D721Med (cell line): ENCODE results near the gene TPO.

Experiments
- DNase-seq: peaks from one replicate; pipeline ENCODE4 v3.0.0; 2011; ENCODE audit warnings: low spot score; ENCODE audit not compliant: insufficient read length
- FAIRE-seq: peaks from 2 replicates; lab custom pipeline; 2011; peaks lifted over from hg19 to GRCh38; lab: Jason Lieb, UNC
- TF ChIP-seq, protein P1 (sequence below): IDR thresholded peaks from 2 replicates; pipeline ENCODE4 v1.5.1; 2012; ENCODE audit warnings: mild to moderate bottlenecking, control low read depth; ENCODE audit not compliant: insufficient read depth; ENCODE audit errors: missing control alignments

TPO gene

DNA sequence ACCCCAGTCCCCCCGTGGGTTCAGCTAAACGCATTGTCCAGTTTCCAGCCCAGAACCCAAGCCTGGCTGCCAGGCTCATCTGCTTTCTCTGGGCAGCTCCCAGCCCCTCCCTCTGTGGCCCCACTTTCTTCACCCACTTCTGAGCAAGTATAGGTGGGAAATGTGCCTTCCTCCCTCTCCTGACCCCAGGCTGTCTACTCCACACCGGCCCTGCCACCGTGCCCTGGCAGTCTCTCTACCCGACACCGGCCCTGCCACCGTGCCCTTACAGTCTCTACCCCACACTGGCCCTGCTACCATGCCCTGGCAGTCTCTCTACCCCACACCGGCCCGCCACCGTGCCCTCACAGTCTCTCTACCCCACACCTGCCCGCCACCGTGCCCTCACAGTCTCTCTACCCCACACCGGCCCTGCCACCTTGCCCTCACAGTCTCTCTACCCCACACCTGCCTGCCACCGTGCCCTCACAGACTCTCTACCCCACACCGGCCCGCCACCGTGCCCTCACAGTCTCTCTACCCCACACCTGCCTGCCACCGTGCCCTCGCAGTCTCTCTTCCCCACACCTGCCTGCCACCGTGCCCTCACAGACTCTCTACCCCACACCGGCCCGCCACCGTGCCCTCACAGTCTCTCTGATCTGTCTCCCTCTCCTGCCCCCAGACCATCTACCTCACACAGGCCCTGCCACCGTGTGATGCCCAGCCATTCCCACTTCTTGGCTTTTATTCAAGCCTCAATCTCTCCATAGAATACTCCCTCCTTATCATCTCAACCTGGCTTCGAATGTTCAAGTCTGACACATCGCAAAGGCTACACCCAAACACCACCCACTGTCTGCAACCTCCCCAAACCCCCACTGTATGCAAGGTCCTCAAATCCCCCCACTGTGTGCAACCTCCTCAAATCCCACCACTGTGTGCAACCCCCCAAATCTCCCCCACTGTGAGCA is 108.9 kb downstream of the TPO start:
- DNase-seq = no peak
- FAIRE-seq = no peak
- TF ChIP-seq, protein P1, sequence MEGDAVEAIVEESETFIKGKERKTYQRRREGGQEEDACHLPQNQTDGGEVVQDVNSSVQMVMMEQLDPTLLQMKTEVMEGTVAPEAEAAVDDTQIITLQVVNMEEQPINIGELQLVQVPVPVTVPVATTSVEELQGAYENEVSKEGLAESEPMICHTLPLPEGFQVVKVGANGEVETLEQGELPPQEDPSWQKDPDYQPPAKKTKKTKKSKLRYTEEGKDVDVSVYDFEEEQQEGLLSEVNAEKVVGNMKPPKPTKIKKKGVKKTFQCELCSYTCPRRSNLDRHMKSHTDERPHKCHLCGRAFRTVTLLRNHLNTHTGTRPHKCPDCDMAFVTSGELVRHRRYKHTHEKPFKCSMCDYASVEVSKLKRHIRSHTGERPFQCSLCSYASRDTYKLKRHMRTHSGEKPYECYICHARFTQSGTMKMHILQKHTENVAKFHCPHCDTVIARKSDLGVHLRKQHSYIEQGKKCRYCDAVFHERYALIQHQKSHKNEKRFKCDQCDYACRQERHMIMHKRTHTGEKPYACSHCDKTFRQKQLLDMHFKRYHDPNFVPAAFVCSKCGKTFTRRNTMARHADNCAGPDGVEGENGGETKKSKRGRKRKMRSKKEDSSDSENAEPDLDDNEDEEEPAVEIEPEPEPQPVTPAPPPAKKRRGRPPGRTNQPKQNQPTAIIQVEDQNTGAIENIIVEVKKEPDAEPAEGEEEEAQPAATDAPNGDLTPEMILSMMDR = no peak

DNA sequence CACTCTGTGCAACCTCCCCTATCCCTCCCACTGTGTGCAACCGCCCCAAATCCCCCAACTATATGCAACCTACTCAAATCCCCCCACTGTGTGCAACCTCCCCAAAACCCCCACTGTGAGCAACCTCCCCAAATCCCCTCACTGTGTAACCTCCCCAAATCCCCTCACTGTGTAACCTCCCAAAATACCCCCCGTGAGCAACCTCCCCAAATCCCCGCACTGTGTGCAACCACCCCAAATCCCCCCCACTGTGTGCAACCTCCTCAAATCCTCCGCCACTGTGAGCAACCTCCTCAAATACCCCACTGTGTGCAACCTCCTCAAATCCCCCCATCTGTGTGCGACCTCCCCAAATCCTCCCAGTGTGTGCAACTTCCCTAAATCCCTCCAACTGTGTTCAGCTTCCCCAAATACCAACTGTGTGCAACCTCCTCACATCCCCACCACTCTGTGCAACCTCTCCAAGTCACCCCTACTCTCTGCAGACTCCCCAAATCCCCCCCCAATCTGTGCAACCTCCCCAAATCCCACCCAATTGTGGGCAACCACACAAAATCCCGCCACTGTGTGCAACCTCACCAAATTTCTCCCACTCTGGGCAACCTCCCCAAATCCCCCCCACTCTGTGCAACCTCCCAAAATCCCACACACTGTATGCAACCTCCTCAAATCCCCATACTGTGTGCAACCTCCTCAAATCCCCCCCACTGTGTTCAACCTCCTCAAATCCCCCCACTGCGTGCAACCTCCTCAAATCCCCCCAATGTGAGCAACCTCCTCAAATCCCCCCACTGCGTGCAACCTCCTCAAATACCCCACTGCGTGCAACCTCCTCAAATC is 114.1 kb downstream of the TPO start:
- DNase-seq (no peak), FAIRE-seq (no peak)
- TF ChIP-seq, protein P1 = no peak

DNA sequence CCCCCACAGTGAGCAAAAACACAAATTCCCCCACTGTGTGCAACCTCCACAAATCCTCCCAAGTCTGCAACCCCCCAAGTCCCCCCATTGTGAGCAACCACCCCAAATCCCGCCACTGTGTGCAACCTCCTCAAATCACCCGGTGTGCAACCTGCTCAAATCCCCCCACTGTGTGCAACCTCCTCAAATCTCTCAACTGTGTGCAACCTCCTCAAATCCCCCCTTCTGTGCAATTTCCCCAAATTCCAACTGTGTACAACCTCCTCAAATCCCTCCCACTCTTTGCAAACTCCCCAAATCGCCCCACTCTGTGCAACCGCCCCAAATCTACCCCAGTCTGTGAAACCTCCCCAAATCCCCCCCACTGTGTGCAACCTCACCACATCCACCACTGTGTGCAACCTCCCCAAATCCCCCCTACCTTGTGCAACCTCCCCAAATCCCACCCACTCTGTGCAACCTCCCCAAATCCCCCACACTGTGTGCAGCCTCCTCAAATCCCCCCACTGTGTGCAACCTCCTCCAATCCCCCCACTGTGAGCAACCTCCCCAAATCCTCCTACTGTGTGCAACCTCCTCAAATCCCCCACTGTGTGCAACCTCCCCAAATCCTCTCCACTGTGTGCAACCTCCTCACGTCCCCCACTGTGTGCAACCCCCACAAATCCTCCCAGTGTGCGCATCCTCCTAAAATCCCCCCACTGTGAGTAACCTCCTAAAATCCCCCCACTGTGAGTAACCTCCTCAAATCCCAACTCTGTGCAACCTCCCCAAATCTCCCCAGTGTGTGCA is 115.2 kb downstream of the TPO start:
- no peak for DNase-seq
- no peak for FAIRE-seq
- TF ChIP-seq, protein P1 = no peak

DNA sequence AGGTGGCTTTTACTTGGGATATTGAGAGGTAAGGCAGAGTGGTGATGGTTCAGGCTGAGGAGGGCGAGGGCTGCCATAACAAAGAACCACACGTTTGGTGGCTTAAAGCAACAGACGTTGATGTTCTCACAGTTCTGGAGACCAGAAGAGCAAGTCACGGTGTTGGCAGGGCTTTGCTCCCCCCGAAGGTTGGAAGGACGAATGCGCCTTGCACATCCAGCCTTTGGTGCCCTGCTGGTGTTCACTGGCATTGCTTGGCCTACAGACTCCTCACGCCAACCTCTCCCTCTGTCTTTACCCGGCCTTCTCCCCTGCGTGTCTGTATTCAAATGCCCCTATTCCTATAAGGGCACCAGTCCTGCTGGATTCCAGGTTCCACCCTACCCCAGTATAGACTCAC is 125.4 kb downstream of the TPO start:
- no peak for FAIRE-seq
- no peak for DNase-seq
- TF ChIP-seq, protein P1 = no peak

DNA sequence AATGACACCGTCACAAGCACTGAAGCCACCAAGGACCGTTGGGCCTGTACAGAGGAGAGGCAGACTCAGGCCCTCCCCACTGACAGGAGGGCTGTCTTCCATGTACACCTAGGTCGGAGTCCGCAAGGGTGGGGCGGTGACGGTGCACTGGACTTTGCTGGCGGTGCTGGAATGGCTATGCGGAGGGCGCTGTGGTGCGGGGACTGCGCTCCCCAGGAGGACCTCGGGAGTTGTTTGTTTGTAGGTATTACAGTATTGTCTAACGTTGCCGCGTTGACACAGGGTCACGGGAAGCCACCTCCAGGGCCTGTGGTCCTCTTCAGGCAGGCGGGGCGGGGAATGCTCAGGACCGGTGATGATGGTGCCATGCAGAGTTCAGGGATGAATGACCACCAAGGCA is 126.2 kb downstream of the TPO start:
- no peak for DNase-seq
- TF ChIP-seq, protein P1 = no peak
- no peak for FAIRE-seq

DNA sequence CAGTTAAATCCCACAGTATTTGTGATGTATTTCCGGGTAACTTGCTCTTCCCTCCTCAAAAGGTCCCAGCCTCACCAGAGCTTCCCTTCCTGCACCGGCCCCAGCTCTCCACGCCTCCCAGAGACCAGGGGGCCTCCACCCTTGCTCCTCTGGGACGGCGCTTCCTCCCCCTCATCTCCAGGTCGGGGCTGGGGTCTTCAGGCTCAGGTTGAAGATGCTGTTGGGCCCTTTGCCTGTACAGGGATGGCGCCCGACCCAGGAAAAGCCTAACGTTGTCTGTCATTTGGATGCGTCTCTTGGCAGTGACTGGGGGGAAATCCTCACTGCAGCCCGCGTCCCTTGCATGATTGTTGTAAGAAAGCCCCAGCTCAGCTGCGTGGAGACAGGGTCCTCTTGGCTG is 126.7 kb downstream of the TPO start:
- FAIRE-seq (no peak), DNase-seq (no peak)
- TF ChIP-seq, protein P1 = no peak
